Smooth muscle cell of the brain vasculature (primary cell): ENCODE results near the gene ARPP21.
"Not testable (repeated sequence)": the region's sequence is repeated elsewhere in the genome, so short reads cannot be mapped to it uniquely, and the experiment has no call there.

Experiments used
- DNase-seq: peaks from one replicate; pipeline ENCODE4 v3.0.0-alpha.2; 2012; ENCODE audit warnings: low read depth, low spot score

The ARPP21 gene

DNA sequence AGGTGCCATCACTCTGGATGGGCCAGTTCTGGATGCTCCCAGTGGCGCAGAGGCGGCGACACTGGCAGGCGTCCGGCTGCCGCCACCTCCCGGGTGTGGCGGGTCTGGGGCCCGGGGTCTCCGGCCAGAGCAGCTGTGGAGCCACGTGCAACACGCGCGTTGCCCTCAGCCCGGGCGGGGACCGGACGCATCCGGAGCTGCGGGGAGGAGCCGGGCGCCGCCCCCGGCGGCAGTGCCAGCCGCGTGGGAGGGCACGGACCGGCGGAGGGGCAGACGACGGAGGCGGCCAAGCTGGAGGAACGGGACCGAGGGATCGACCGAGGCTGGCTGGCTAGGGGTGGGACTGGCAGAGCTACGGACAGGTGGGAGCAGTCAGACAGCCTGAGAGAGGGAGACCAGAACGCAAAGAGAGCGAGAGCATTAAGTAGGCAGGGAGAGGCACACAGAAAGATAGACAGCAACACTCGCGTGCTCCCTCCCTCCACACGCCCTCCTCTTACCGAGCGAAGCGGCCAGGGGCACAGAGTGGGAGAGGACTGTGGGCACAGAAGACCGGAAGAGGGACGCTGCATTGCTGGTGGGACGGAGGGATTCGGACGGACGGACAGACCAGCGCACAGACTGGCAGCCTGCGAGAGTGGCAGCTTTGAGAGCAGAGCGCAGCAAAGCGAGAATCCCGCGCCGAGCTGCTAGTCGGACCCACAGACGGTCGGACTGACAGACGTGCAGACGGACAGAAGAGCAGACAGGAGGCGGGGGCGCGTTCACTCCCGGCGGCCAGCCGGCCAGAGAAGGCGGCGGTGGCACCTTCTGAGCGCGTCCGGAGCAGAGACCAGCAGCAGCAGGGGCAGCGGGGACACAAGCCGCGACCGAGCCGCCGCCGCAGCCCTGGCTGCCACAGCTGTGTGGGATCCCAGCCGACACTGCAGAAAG lies at the start of gene ARPP21:
ARPP21 (plus strand) TSS at position 272 of the 933 bp plus-strand sequence. CDS start 42,227 bp downstream, outside the sequence.
- no peak for DNase-seq

DNA sequence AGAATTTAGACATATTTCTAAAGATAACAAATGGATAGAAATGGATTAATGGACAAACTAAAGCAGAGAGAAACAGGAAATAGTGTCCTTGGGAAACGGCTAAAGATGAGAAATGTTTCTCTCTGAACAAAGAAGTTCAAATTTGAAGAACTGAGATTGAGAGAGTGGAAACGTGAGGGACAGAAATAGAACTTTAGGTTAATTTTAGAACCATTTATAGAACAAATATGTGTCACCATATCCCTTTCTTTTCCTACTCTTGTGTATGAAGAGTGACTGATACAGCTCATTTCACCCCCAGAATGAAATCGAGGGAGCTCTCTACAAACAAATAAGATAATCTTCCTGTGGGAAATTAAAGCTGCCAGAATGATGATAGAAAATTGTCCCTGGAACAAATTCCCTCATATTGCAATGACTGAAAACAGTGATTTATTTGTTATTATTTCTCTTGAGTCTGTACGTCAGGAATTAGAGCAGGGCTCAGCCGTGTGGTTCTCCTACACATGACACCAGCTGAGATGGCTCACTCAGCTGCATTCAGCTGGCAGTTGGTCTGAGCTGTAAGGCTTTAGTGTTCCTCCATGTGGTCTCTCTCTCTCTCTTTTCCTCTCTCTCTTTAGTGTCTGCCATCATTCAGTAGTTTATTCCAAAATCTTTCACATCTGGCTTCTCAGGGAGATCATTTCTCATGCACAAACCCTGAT lies 46.6 kb upstream of the ARPP21 start:
- no peak for DNase-seq

DNA sequence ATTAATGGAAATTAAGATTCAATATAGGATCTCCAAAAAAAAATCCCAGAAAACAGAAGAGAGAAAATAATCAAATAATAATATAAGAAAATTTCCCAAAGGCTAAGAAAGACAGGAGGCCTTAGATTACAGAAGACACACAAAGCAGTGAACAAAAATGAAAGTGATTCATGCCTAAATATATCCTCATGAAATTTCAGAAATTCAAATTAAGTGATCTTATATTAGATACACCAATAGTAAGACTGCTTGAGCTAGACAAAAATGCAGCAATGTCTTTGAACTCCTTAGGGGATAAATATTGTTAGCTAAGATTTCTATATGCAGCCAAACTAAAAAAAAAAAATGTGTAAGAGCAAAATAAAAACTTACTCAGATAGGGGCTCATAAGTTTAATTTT lies 44.6 kb upstream of the ARPP21 start:
- DNase-seq, result no peak

DNA sequence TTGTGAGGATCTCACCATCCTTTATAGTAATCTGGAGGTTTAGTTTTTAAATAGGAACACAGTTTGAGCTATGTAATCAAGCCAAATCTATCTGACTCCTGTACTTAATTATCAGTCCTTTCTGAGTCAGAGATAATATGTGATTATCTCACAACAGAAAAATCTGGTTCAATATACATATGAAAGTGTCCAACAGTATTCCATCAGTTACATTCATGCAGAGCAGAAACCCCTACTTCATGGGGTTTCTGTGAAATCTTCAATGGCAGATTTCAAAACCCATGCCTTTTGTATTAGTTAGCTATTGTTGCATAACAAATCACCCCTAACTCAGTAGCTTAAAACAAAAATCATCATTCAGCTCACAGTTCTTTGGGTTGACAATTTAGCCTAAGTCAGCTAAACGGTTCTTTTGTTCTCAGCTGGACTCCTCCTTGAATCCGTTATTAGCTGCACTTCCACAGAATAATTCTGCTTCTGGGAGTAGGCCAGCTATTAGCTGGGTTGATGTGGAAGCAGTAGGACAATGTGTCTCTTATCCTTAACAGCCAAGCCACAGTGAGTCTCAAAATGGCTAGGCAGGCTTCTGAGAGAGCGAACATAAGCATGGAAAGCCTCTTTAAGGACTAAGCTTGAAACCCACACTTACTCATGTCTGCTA lies 42.9 kb upstream of the ARPP21 start:
- DNase-seq, result no peak

DNA sequence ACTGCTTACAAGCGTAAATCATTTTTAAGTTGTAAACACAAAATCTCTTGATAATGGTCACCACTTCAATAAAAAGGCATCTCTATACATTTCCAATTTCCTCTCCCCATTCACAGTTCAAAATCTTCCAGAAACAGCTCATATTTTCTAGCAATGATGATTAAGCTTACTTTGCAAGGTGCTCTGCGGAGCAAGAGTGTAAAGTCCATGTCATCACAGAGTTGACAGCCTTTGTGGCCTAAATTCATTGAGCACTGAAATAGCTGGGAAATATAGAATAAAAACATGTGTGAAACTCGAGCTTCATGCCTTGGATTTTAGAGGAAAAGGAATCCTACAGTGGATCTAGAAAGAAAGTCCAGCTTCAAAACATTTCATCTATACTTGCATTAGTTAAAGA lies 41.8 kb upstream of the ARPP21 start:
- DNase-seq, result no peak

DNA sequence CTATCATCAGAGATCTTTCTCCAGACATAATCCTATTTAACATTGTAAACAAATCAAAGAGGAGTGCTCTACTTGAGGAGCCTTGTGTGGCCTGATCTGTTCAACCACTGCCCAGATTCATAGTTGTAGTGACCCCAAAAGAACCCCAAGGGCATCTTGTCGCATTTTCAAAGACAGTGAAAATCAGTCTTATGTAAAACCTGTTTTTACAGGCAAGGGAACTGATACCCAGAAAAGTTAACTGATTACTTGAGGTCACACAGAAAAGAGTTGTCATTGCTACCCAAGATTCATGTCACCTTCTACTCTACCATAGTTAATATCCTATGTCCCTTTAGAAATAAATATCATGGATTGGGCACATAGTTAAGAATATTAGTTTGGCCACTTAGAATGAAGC lies 40.5 kb upstream of the ARPP21 start:
- DNase-seq, result no peak

DNA sequence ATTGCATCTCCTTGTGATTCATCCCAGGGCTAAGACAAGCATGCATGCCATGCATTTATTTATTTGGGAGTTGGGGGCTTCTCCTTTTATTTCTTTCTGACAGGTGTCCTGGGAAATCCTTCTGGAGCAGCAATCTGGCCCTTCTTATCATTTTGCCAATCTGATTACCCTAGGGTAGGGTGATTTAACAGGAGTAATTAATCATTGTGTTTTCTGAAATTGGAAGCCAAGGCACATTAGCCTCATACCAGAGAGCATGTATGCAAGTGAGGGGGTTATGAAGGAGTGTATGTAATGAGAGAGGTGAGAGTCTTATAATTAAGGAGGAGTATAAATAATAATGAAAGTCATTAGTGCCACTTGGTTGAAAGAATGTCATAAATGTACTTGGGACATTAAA lies 37.4 kb upstream of the ARPP21 start:
- no peak for DNase-seq

DNA sequence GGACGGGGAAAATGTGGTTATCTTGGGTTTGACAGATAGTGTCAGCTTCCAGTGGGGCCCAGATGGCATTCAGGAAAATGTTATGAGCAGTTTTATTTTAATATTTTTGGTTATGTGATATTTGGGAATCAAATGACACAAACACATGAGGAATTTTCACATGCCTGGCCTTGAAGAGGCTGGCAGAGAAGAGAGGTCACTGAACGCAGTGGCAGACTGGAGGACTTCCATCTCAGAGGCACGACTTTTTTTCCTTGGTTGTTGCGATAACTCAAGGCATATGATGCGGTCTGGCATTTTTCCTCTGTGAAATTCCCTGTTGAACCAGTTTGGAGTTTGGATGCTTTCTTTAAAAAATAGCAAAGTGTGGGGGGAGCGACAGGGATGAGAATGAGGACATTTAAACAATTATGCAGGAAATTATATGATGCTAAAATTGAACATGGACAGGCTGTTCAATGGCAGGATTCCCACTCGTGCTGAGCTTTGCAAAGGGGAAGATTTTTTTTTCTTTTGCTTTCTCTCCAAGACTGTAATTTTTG lies 36.9 kb upstream of the ARPP21 start:
- DNase-seq, result no peak

DNA sequence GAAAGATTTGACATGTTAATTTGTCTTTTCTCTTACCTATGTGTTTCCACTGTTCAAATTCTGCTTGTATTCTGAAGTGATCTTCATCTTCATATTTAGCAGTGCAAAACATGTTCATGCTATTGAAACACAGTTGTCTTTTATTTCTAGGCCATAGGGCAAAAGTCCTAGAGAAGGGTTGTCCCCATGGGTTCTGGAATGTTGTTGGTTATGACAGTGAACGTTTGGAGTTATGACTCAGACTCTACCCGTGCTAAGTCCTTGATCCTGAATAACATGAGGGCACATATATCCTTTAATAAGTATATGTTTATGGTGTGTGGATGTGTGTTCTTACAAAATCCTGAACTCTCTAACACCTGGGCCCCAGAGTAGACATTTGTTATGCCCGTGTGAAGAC lies 23.0 kb upstream of the ARPP21 start:
- no peak for DNase-seq

DNA sequence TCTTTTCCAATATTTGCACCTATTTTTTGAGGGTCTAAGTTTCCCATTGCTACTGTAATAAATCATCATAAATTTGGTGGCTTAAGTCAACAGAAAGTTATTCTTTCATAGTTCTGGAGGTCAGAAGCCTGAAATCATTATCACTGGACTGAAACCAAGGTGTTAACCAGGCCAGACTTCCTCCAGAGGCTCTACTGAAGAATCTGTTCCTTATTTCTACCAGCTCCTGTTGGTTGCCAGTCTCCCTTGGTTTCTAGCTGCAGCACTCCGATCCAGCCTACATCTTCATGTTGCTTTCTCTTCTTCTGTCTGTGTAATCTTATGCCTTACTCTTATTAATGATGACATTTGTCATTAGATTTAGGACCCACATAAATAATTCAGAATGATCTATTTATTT lies 22.0 kb upstream of the ARPP21 start:
- DNase-seq, result no peak

DNA sequence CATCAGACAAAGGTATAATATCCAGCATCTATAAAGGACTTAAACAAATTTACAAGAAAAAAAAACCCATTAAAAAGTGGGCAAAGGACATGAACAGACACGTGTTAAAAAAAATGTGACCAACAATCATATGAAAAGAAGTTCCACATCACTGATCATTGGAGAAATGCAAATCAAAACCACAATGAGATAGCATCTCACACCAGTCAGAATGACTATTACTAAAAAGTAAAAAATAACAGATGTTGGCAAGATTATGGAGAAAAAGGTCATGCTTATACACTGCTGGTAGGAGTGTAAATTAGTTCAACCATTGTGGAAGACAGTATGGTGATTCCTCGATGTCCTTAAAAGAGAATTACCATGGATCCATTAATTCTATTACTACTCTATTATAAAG lies 19.1 kb upstream of the ARPP21 start:
- not testable (repeated sequence) for DNase-seq

DNA sequence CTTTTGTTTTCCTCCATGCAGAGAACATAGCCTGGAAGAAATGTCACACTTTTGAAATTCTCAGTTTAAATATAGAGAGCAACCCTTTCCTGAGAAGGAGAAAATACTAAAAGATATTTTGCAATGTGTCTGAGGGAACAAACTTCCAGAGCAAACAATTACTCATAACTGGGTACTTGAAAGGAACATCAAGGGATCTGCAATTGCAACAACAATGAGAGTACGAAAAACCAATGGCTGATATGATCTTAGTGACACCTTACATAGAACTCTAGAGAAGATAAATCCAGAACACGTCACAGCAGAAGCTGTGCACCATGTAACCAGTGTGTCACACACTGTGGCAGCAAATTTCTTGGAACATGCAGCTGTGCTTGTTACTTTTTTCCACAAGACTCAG lies 14.6 kb upstream of the ARPP21 start:
- DNase-seq, result no peak

DNA sequence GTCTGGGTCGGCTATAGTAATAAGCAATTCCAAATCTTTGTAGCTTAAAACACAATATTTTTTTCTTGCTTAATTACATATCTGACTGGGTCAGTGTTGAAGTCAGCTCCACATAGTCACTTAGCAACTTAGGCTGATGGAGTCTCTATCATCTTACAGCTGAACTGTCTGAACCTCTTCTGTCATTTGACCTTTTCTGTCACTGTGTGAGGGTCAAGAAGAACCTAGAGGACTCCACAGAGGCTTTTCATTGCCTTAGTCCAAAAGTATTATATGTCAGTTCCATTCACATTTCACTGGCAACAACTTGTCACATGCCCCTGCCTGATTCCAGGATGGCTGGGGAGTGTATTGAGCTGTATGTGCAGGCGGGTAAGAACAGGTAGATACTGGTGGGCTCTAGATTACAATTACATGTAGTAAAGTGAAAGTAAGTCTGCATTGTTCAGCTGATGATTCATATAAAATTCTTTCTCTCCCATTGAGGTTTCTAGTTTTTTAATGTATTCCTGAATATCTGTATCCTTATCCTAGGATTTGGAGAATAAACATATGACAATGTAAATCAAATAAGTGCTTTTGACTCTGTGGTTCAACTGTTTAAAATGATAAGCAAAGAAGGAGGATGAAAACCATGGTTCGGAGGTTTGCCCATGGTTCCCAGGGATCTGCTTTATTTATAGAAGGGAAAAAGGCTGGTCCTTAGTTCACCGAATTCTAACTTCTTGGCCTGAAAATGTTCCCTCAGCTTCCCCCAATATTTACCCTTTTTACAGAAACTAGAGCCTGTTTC lies 5.8 kb upstream of the ARPP21 start:
- DNase-seq, result no peak

DNA sequence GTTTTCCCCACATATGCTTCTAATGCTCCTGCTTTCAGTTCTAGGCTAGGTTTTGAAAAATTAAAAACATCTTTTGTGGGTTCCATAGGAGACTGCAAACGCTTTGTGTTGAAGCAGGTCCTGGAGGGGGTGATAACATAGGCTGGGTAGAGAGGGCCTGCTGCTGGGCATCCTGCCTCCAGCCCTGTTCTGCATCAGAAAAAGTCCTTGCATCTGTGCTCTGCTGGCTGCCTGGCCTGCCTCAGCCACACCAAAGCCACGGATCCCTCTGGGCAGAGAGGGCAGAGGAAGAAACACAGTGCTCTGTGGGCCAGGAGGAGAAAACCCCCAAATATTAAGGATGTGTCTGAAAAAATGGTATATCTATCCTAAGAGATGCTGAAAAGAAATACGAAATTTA lies 3.9 kb upstream of the ARPP21 start:
- DNase-seq, result no peak

DNA sequence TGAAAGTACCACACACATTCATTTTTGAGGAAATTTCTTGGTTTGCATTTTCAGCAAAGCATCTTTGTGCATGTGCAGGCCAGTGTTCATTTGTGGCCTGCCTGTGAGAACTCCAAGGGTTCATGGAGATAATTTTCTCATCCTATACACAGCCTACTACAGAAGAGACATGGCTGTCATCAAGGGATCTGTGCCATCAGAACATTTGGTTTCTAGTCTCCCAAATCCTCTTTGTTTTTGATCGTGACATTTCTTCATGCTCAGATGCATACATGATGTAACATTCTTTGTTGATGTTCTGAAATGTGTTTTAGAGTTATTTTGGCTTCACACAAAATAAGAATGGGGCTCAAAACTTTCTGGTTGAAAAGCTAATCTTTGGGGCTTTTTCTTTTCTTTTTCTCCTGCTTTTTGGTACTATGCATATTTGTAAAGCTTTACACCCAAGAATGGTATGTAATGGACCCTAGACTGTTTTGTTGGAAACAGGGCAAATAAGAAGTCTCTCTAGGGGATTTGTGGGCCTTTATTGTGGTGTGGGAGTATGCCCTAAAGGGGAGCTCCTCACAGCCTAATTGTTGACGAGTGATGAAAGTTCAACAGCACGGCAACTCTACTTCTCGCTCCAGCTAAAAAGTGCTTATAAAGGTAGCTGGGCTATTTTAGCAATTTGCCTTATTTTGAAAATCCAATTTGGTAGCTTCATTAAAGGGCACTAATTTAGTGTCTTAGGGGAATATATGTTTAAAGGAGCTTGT lies 3.2 kb upstream of the ARPP21 start:
- DNase-seq, result no peak

DNA sequence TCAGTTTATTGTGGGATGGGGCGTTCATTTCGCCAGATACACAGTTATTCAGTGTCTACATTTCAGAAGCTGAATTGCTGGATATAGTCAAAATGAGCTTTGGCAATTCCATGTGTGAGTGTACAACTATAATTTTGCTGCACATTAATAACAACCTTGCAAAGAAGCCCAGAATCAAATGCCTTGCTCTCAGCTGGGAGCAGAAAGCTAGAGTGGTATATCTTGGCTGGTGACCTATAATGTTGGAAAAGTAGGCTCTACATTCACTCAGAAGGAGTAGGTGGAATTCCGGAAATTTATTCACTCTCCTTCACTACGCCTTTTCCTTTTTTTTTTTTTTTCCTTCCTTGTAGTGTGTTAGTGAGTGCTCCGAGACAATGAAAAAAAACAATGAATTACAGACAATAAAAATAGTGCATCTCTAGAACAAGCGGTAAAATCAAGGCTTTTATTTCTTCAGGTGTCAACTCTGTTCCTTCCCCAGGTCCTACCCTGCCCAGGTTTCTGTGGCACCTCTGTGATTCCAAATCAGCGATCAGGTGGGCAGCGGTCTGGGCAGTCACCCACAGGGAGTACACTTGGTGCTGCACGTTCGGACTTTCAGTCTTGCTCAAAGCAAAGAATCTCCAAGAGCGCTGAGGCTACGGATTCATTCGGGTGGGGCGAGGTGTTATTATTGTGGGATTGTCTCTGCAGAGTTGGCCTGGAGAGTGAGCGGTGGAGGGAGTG lies 910 bp upstream of the ARPP21 start:
- DNase-seq, result no peak

DNA sequence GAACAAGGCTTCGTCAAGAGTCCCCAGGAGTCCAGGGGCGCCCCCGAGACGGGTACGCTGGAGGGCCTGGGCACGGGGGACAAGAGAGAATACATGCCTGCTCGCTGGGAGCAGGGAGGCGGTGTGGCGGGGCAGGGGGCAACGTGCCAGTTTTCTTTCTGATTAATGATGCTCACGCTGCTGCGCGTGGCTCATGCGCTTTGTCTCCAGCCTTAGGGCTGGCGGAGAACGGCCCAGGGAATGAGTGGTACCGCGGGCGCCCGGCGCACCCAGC lies 408 bp upstream of the ARPP21 start:
- no peak for DNase-seq

DNA sequence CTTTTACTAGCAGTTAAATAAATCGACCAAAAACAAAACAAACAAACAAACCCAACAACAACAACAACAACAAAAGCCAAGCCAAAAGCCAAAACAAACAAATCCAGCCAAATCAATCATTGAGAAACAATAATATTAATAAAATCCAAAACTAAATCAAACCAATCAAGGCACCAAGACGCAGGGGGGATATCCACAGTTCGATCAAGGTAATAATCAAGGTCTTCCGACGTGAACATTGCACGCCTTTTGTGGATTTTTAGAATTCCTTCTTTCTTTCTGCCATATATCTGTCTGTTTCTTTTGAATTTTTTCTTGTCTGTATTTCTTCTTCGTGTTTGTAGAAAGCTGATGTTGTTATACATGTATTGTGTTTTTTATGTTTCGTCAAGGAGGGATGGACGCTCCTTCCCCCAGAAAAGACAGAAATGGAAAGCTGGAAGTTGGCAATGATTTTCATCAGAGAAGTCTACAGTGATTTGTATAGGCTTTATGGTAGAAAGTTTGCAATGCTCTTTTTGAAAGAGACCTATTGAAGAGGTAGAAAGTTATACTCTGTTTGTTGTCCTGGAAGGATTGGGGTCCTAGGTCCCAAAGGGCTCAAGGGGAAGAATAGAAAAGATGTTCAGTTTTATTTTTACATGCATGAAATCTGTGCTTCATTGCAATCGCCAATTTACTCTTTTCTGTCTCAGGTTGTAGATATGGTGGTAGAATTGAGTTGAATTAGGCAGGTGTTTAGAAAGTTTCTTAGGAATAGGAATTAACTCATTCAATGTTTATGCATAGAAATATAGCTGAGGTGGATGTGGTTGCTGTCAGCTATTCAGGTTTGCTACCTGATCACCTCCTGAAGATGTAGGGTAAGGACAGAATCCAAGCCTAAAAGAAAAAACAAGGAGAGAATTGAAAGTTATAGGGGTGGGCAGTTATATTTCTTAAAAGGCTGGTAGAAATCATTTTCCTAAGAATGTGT lies 1.2 kb downstream of the ARPP21 start:
- DNase-seq, result no peak

DNA sequence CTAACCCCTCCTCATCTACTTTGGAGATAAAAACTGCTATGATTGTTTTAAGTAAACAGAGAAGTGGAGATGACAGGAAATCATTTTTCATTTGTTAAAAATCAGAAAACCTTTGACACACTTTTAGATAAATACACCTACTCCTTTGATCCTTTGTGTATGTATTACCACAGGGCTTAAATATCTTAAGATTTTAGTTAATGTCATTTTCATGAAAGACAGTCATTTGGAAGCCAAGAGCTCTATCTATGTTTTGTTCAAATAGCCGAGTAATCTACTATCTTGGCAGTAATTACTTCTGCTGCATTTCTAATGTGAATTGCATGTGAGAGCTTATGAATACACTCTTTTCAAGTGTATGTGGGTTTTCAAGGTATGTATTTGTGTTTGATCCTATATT lies 2.0 kb downstream of the ARPP21 start:
- no peak for DNase-seq
